H9 (cell line): ENCODE measurements around the gene IFT80. TPM values are rescaled to one million over a fixed set of nuclear protein-coding genes. Genes with fewer than 3 reads are reported as not detected.

ENCODE experiments used
- DNase-seq: peaks from one replicate; pipeline ENCODE4 v3.0.0-alpha.2; 2017
- H2AFZ ChIP-seq: one replicate; pipeline ENCODE4 v1.6.1; 2013; ENCODE audit warnings: mild to moderate bottlenecking, low read length, control low read depth, moderate library complexity
- H2AK5ac ChIP-seq: 2 replicates; pipeline ENCODE4 v1.6.1; 2013; ENCODE audit warnings: low read length, control low read depth, mixed read lengths; ENCODE audit not compliant: insufficient read length
- H2BK120ac ChIP-seq: one replicate; pipeline ENCODE4 v1.6.1; 2013; ENCODE audit warnings: low read depth, mild to moderate bottlenecking, low read length, control low read depth, inconsistent platforms; ENCODE audit not compliant: poor library complexity, severe bottlenecking
- H2BK12ac ChIP-seq: 2 replicates; pipeline ENCODE4 v1.6.1; 2013; ENCODE audit warnings: low read length, control low read depth, mixed read lengths, low read depth; ENCODE audit not compliant: insufficient read length
- H2BK15ac ChIP-seq: 2 replicates; pipeline ENCODE4 v1.6.1; 2013; ENCODE audit warnings: low read depth, low read length, control low read depth
- H2BK20ac ChIP-seq: one replicate; pipeline ENCODE4 v1.6.1; 2013; ENCODE audit warnings: low read depth, mild to moderate bottlenecking, low read length, control low read depth, inconsistent platforms; ENCODE audit not compliant: poor library complexity, severe bottlenecking
- H2BK5ac ChIP-seq: 2 replicates; pipeline ENCODE4 v1.6.1; 2013; ENCODE audit warnings: low read length, control low read depth, mixed read lengths; ENCODE audit not compliant: insufficient read length
- H3K14ac ChIP-seq: 2 replicates; pipeline ENCODE4 v1.6.1; 2013; ENCODE audit warnings: low read length, control low read depth; ENCODE audit not compliant: insufficient read depth
- H3K18ac ChIP-seq: 2 replicates; pipeline ENCODE4 v1.6.1; 2013; ENCODE audit warnings: low read depth, mild to moderate bottlenecking, mixed read lengths, low read length, control low read depth; ENCODE audit not compliant: insufficient read length
- H3K23ac ChIP-seq: 2 replicates; pipeline ENCODE4 v1.6.1; 2013; ENCODE audit warnings: low read length, control low read depth, mixed read lengths, low read depth; ENCODE audit not compliant: insufficient read length
- H3K23me2 ChIP-seq: 2 replicates; pipeline ENCODE4 v1.6.1; 2013; ENCODE audit warnings: low read depth, mild to moderate bottlenecking, mixed read lengths, low read length, control low read depth; ENCODE audit not compliant: insufficient read length, poor library complexity, severe bottlenecking
- H3K27ac ChIP-seq: 2 replicates; pipeline ENCODE4 v1.5.1; 2013; ENCODE audit warnings: low read length, control low read depth, mixed read lengths, low read depth; ENCODE audit not compliant: insufficient read length
- H3K27me3 ChIP-seq: 2 replicates; pipeline ENCODE4 v1.6.1; 2013; ENCODE audit warnings: low read length, control low read depth, inconsistent platforms; ENCODE audit not compliant: insufficient read depth
- H3K4ac ChIP-seq: 2 replicates; pipeline ENCODE4 v1.6.1; 2013; ENCODE audit warnings: low read depth, mild to moderate bottlenecking, control low read depth, inconsistent platforms, low read length, moderate library complexity
- H3K4me1 ChIP-seq: 2 replicates; pipeline ENCODE4 v1.6.1; 2013; ENCODE audit warnings: low read length, control low read depth, inconsistent platforms; ENCODE audit not compliant: insufficient read depth
- H3K4me2 ChIP-seq: 2 replicates; pipeline ENCODE4 v1.6.1; 2013; ENCODE audit warnings: low read length, control low read depth, mixed read lengths; ENCODE audit not compliant: insufficient read length, insufficient read depth
- H3K56ac ChIP-seq: 2 replicates; pipeline ENCODE4 v1.6.1; 2013; ENCODE audit warnings: low read depth, mild to moderate bottlenecking, mixed read lengths, low read length, control low read depth; ENCODE audit not compliant: insufficient read length
- H3K79me1 ChIP-seq: 2 replicates; pipeline ENCODE4 v1.6.1; 2013; ENCODE audit warnings: low read depth, mild to moderate bottlenecking, moderate library complexity, low read length, control low read depth, inconsistent platforms; ENCODE audit not compliant: insufficient read depth, poor library complexity, severe bottlenecking
- H3K79me2 ChIP-seq: 2 replicates; pipeline ENCODE4 v1.6.1; 2013; ENCODE audit warnings: low read length, control low read depth, inconsistent platforms; ENCODE audit not compliant: insufficient read depth
- H3K9ac ChIP-seq: 2 replicates; pipeline ENCODE4 v1.6.1; 2013; ENCODE audit warnings: low read length, control low read depth, mixed read lengths; ENCODE audit not compliant: insufficient read length; ENCODE audit errors: extremely low read depth
- H3K9me3 ChIP-seq: one replicate; pipeline ENCODE4 v1.6.1; 2013; ENCODE audit warnings: low read depth, low read length, inconsistent platforms; ENCODE audit not compliant: control insufficient read depth
- H3T11ph ChIP-seq: one replicate; pipeline ENCODE4 v1.6.1; 2013; ENCODE audit warnings: mild to moderate bottlenecking, low read length, control low read depth, inconsistent platforms
- H4K20me1 ChIP-seq: one replicate; pipeline ENCODE4 v1.6.1; 2013; ENCODE audit not compliant: control insufficient read depth, insufficient read length, insufficient read depth
- H4K5ac ChIP-seq: 2 replicates; pipeline ENCODE4 v1.6.1; 2013; ENCODE audit warnings: low read depth, mild to moderate bottlenecking, mixed read lengths, low read length, control low read depth; ENCODE audit not compliant: insufficient read length
- H4K8ac ChIP-seq: replicated peaks from 2 replicates; pipeline ENCODE4 v1.6.1; 2013; ENCODE audit warnings: low read length, control low read depth, mixed read lengths, low read depth; ENCODE audit not compliant: insufficient read length
- H4K91ac ChIP-seq: 2 replicates; pipeline ENCODE4 v1.6.1; 2013; ENCODE audit warnings: low read depth, mild to moderate bottlenecking, moderate library complexity, mixed read lengths, low read length, control low read depth; ENCODE audit not compliant: insufficient read length
- H3K27ac Mint-ChIP-seq, 3 experiments: 2 replicates in 2 of 3; 3 replicates in 1 of 3; pipeline ENCODE4 v1.8.0; 2020 to 2021; ENCODE audit warnings: mixed read lengths in 3 of 3, mild to moderate bottlenecking in 1 of 3, moderate library complexity in 1 of 3
- H3K27me3 Mint-ChIP-seq: 2 replicates; pipeline ENCODE4 v1.8.0; 2021; ENCODE audit warnings: low read depth, mild to moderate bottlenecking, moderate library complexity, mixed read lengths
- H3K36me3 Mint-ChIP-seq, 3 experiments: 2 replicates in 2 of 3; 3 replicates in 1 of 3; pipeline ENCODE4 v1.8.0; 2020 to 2021; ENCODE audit warnings: low read depth in 3 of 3, mixed read lengths in 3 of 3; ENCODE audit not compliant: insufficient read depth in 1 of 3
- H3K4me1 Mint-ChIP-seq, 2 experiments: 2 replicates each; pipeline ENCODE4 v1.8.0; 2020; ENCODE audit warnings: mixed read lengths in 2 of 2
- H3K4me3 Mint-ChIP-seq, 2 experiments: 2 replicates in 1 of 2; 3 replicates in 1 of 2; pipeline ENCODE4 v1.8.0; 2020 to 2021; ENCODE audit warnings: mild to moderate bottlenecking in 2 of 2, mixed read lengths in 2 of 2, moderate library complexity in 1 of 2
- H3K9me3 Mint-ChIP-seq, 2 experiments: 2 replicates in 1 of 2; 3 replicates in 1 of 2; pipeline ENCODE4 v1.8.0; 2020; ENCODE audit warnings: mild to moderate bottlenecking in 2 of 2, mixed read lengths in 2 of 2, moderate library complexity in 1 of 2
- CTCF ChIP-seq: fragments of 200-600 bp; sonication (generic); conservative IDR thresholded peaks from 3 replicates; pipeline ENCODE4 v1.8.0; 2021; ENCODE audit warnings: antibody characterized with exemption, mild to moderate bottlenecking
- total RNA-seq: library from RNA; stranded (reverse); gene quantifications from 2 replicates; pipeline ENCODE4 v1.2.1, GENCODE V29; 2021

The IFT80 gene
- total RNA-seq, 1 experiment from 2014 or later, result 29.0 TPM

- H3K9me3 ChIP-seq, result no peaks in the 10 kb centered on the region
- H3K4me2 ChIP-seq, result no peak overlapping the region
- Mint-ChIP-seq H3K4me1 (peaks cover 13 to 14% of the 10 kb centered on the region in 2 experiments), H3K27me3 (peaks cover 3% of the 10 kb centered on the region; the same call in 1 of the 2 replicates), H3K36me3 (peaks cover 0 to 1% (median 0%) of the 10 kb centered on the region in 3 experiments; a peak in 3 of 7 replicates), H3K27ac (peak overlapping the region; percentile 17 to 88 (median 19); a peak in 3 of 7 replicates), H3K9me3 (peaks cover 0 to 4% of the 10 kb centered on the region in 2 experiments; a peak in 1 of 5 replicates), H3K4me3 (no peak overlapping the region)
- H3K27me3 ChIP-seq, result no peaks in the 10 kb centered on the region
- no peak for DNase-seq
- no peak overlapping the region for H3K14ac ChIP-seq
- H3K23me2 ChIP-seq, result no peaks in the 10 kb centered on the region
- no peak overlapping the region for H2AFZ ChIP-seq
- H4K20me1 ChIP-seq, result no peaks in the 10 kb centered on the region
- no peak overlapping the region for H3K56ac ChIP-seq
- H3T11ph ChIP-seq, result no peak overlapping the region
- TF ChIP-seq CTCF, result no peak
- no peak overlapping the region for H2BK20ac ChIP-seq
- H3K18ac ChIP-seq, result no peak overlapping the region
- no peaks in the 10 kb centered on the region for H3K4me1 ChIP-seq
- H3K79me2 ChIP-seq, result peaks cover 4% of the 10 kb centered on the region; the same call in 1 of the 2 replicates
- no peak overlapping the region for H3K9ac ChIP-seq
- peaks cover 3% of the 10 kb centered on the region for H3K79me1 ChIP-seq
- H4K8ac ChIP-seq, result no peak overlapping the region
- no peak overlapping the region for H3K4ac ChIP-seq
- H2BK15ac ChIP-seq, result no peak overlapping the region
- no peak overlapping the region for H3K27ac ChIP-seq
- H2AK5ac ChIP-seq, result no peak overlapping the region
- H4K91ac ChIP-seq, result no peak overlapping the region
- no peak overlapping the region for H3K23ac ChIP-seq
- no peak overlapping the region for H2BK12ac ChIP-seq
- H4K5ac ChIP-seq, result no peak overlapping the region
- H2BK120ac ChIP-seq, result no peak overlapping the region
- no peak overlapping the region for H2BK5ac ChIP-seq
These were observed 3.7 kb downstream of the IFT80 start for GRCh38 chr3:160395297-160395696.
